OCI-LY7 (cell line): Measurements from ENCODE around the gene GBP3. TPM values are rescaled to one million over a fixed set of nuclear protein-coding genes. Genes with fewer than 3 reads are reported as not detected.

ENCODE experiments used
- BruUV-seq: library from RNA; stranded (reverse); fragments of 400-500 nt; replicated peaks from 2 replicates; lab custom pipeline; 2021; lab: Mats Ljungman, UMichigan
- CTCF ChIA-PET: fragments of 300-600 bp; sonication (Branson Sonifier 250); formaldehyde crosslinking; loops from one replicate; lab custom pipeline; 2022; ENCODE audit warnings: antibody characterized with exemption; ENCODE audit not compliant: unreplicated experiment; lab: Charles Lee
- POLR2A ChIA-PET: fragments of 300-600 bp; sonication (Branson Sonifier 250); formaldehyde crosslinking; loops from one replicate; lab custom pipeline; 2022; ENCODE audit warnings: antibody characterized with exemption; lab: Charles Lee
- DNase-seq: peaks from one replicate; pipeline ENCODE4 v3.0.0-alpha.2; 2015; ENCODE audit warnings: low spot score
- H2AFZ ChIP-seq: fragments of 200-600 bp; sonication (generic), shearing (Covaris generic); 2 replicates; pipeline ENCODE4 v1.6.1; 2014; ENCODE audit warnings: mild to moderate bottlenecking, antibody characterized with exemption, low read length, moderate library complexity
- H3K27ac ChIP-seq: fragments of 200-600 bp; sonication (generic); 2 replicates; pipeline ENCODE4 v1.5.1; 2014; ENCODE audit warnings: mixed run types, low read depth, mild to moderate bottlenecking, moderate library complexity, low read length, inconsistent platforms; ENCODE audit not compliant: poor library complexity, severe bottlenecking
- H3K36me3 ChIP-seq: fragments of 200-600 bp; sonication (generic); 2 replicates; pipeline ENCODE4 v1.6.1; 2014; ENCODE audit warnings: mild to moderate bottlenecking, antibody characterized with exemption, low read length, moderate library complexity, mixed read lengths; ENCODE audit not compliant: insufficient read depth
- H3K4me1 ChIP-seq: fragments of 200-600 bp; sonication (generic); 2 replicates; pipeline ENCODE4 v1.5.1; 2014; ENCODE audit warnings: mild to moderate bottlenecking, low read length; ENCODE audit not compliant: insufficient read depth, poor library complexity, severe bottlenecking
- H3K4me2 ChIP-seq: fragments of 200-600 bp; sonication (generic); 2 replicates; pipeline ENCODE4 v1.6.1; 2014; ENCODE audit warnings: mild to moderate bottlenecking, low read length
- H3K4me3 ChIP-seq: fragments of 200-600 bp; sonication (generic); 2 replicates; pipeline ENCODE4 v1.5.1; 2014; ENCODE audit warnings: mild to moderate bottlenecking, low read depth, low read length; ENCODE audit not compliant: poor library complexity, severe bottlenecking
- H3K79me2 ChIP-seq: fragments of 200-600 bp; sonication (generic); 2 replicates; pipeline ENCODE4 v1.6.1; 2016; ENCODE audit warnings: low read depth, mild to moderate bottlenecking, low read length, moderate library complexity, mixed read lengths; ENCODE audit not compliant: insufficient read depth
- H3K9me2 ChIP-seq: fragments of 200-600 bp; sonication (generic); 2 replicates; pipeline ENCODE4 v1.6.1; 2016; ENCODE audit warnings: mild to moderate bottlenecking, low read length, mixed read lengths; ENCODE audit not compliant: insufficient read depth
- H3K9me3 ChIP-seq: fragments of 200-600 bp; sonication (generic); 2 replicates; pipeline ENCODE4 v1.6.1; 2014; ENCODE audit warnings: mild to moderate bottlenecking, mixed run types, low read length, mixed read lengths
- H4K20me1 ChIP-seq: fragments of 200-600 bp; sonication (generic); 2 replicates; pipeline ENCODE4 v1.6.1; 2014; ENCODE audit warnings: mild to moderate bottlenecking, antibody characterized with exemption, low read length, moderate library complexity, mixed read lengths; ENCODE audit not compliant: insufficient read depth
- CTCF ChIP-seq: fragments of 200-600 bp; sonication (generic); conservative IDR thresholded peaks from 2 replicates; pipeline ENCODE4 v1.5.1; 2014; ENCODE audit warnings: mild to moderate bottlenecking, antibody characterized with exemption, low read length, moderate library complexity, mixed read lengths
- EZH2phosphoT487 ChIP-seq: fragments of 200-600 bp; sonication (generic); IDR thresholded peaks from 2 replicates; pipeline ENCODE4 v1.6.1; 2018; ENCODE audit warnings: low read depth, borderline replicate concordance, mild to moderate bottlenecking, mixed run types, antibody characterized with exemption, low read length, moderate library complexity, mixed read lengths
- intact Hi-C: fragments of 100-400 bp; cut with micrococcal nuclease; formaldehyde crosslinking; loops from one replicate; pipeline ENCODE4 v1.10.0; 2022; ENCODE audit not compliant: unreplicated experiment
- total RNA-seq, 2 experiments: library from RNA; depleted of rRNA in 1 of 2; stranded (reverse); fragments of >200 nt in 1 of 2; shearing (Covaris generic) in 1 of 2; gene quantifications; 2 replicates each; pipeline ENCODE4 v1.2.3, GENCODE V29; 2014 to 2022

Gene GBP3
- total RNA-seq, 2 experiments from 2014 or later, result 0.25 to 0.49 TPM

- H3K4me2 ChIP-seq, result peak overlapping the region; percentile 38
- peak overlapping the region; percentile 26 for H3K4me3 ChIP-seq
- ChIA-PET POLR2A (interaction anchor here (0.7 to 1.9 kb wide), 3 partner anchors 12 to 264 kb away, joined by 3 to 4 read pairs (median 4); no protein-coding TSS in a partner anchor), CTCF (no interaction called here)
- H3K27ac ChIP-seq, result no peak overlapping the region
- BruUV-seq, result no TSS peak
- no peaks in the 10 kb centered on the region for H3K79me2 ChIP-seq
- TF ChIP-seq CTCF, result no peak
- TF ChIP-seq EZH2phosphoT487, result no peak
- no peaks in the 10 kb centered on the region for H3K9me3 ChIP-seq
- H3K36me3 ChIP-seq, result no peaks in the 10 kb centered on the region
- no peaks in the 10 kb centered on the region for H4K20me1 ChIP-seq
- intact Hi-C loops, result no loop called here
- H3K9me2 ChIP-seq, result no peaks in the 10 kb centered on the region
- no peak overlapping the region; the same call in 1 of the 2 replicates for H2AFZ ChIP-seq
- no peaks in the 10 kb centered on the region for H3K4me1 ChIP-seq
- DNase-seq, result peak; percentile 0
These were observed 47.3 kb upstream of the GBP3 start for GRCh38 chr1:89069951-89070350.

- Histone ChIP-seq H3K9me2 (no peaks in the 10 kb centered on the region), H2AFZ (no peak overlapping the region), H3K36me3 (no peaks in the 10 kb centered on the region), H3K4me1 (no peaks in the 10 kb centered on the region), H4K20me1 (no peaks in the 10 kb centered on the region), H3K27ac (no peak overlapping the region), H3K4me2 (no peak overlapping the region), H3K4me3 (no peak overlapping the region), H3K79me2 (no peaks in the 10 kb centered on the region), H3K9me3 (no peaks in the 10 kb centered on the region)
- no peak for TF ChIP-seq CTCF
- no peak for TF ChIP-seq EZH2phosphoT487
- CTCF ChIA-PET, result no interaction called here
- POLR2A ChIA-PET, result no interaction called here
- no peak for DNase-seq
- BruUV-seq, result no TSS peak
- intact Hi-C loops, result no loop called here
These were observed 45.6 kb upstream of the GBP3 start for GRCh38 chr1:89068291-89068690.

- Histone ChIP-seq H3K9me3 (no peaks in the 10 kb centered on the region), H4K20me1 (no peaks in the 10 kb centered on the region), H3K36me3 (no peaks in the 10 kb centered on the region), H3K4me1 (no peaks in the 10 kb centered on the region), H2AFZ (no peak within 1 kb of the TSS), H3K4me2 (no peak within 1 kb of the TSS), H3K4me3 (no peak within 1 kb of the TSS), H3K79me2 (no peaks in the 10 kb centered on the region), H3K27ac (no peak within 1 kb of the TSS), H3K9me2 (no peaks in the 10 kb centered on the region)
- intact Hi-C loops, result no loop called here
- BruUV-seq, result no TSS peak
- TF ChIP-seq EZH2phosphoT487 (no peak), CTCF (no peak)
- no peak for DNase-seq
- POLR2A ChIA-PET, result interaction anchor here (0.7 to 1.3 kb wide), 2 partner anchors 10 to 13 kb away, joined by 3 read pairs; no protein-coding TSS in a partner anchor
- CTCF ChIA-PET, result no interaction called here
These were observed 42.6 kb upstream of the GBP3 start, which contains the start of gene GBP1 for GRCh38 chr1:89065079-89065868. Gene GBP1 (minus strand): TSS chr1:89065208. CDS start chr1:89063234, 1,974 bp downstream.
